IPS-18c (cell line): ENCODE results near the gene ERC2.
"Not testable (repeated sequence)": the region's sequence is repeated elsewhere in the genome, so short reads cannot be mapped to it uniquely, and the experiment has no call there.

Experiments used
- H3K4me3 ChIP-seq: 2 replicates; pipeline ENCODE4 v1.7.0; 2013; ENCODE audit warnings: low read depth, mild to moderate bottlenecking, low read length, moderate library complexity; ENCODE audit not compliant: insufficient read depth
- H3K9me3 ChIP-seq: one replicate; pipeline ENCODE4 v1.6.1; 2013; ENCODE audit warnings: mild to moderate bottlenecking, low read length, moderate library complexity; ENCODE audit not compliant: control insufficient read depth, insufficient read depth

Gene ERC2

DNA sequence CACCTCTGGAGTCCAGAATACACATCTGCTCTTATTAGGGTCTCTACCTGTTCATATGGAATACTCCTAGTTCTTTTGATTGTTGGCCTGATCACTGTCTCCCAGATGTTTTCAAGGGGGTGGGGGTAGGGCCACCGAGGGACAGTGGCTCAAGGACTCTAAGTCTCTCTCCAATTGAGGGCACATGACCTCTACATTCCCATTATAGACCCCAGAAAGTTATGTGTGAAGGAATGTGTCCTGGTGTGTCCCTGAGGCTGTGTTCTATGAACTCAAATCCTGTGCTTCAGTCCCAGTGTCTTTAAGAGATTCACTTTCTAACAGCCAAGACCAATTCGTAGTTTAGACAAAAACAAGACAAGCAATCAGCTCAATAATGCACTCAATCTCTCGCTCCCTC is 357.4 kb downstream of the ERC2 start:
- Histone ChIP-seq H3K9me3 (no peaks in the 10 kb centered on the region), H3K4me3 (no peak overlapping the region)

DNA sequence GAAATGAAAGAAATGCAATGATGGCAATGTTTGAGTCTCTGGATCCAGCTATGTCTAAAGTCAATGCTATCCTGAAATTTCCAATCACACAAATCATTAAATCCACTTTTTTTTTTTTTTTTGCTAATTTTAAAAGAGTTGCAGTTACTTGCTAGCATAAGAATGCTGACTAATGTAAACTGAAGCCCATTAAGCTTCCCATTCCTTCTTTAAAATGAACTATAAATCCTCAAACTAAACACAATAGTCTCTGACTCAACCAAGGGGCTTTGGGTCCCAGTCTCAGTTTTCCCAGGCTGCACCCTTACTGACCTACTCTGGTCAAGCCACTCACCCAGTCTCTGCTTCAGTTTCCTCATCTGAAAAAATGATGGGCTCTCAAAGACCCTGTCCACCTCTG is 361.1 kb downstream of the ERC2 start:
- Histone ChIP-seq H3K9me3 (no peaks in the 10 kb centered on the region), H3K4me3 (no peak overlapping the region)

DNA sequence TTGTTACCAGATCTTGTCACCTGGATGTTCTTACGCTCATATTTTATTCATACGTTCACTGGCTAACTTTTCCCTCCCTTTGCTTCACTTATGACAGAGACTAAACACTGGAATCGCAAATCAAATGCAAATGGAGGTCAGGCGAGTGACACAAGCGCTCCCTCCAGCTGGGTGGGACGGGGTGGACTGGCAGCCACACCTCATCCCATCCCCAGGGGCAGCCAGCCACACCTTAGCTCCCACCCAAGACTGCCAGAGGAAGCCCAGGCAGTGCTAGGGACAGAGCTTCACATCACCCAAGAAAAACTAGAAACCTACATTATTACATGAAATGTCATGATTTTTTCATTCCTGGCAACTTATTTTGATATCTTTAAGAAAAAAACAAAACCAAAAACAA is 366.2 kb downstream of the ERC2 start:
- Histone ChIP-seq H3K9me3 (no peaks in the 10 kb centered on the region), H3K4me3 (no peak overlapping the region)

DNA sequence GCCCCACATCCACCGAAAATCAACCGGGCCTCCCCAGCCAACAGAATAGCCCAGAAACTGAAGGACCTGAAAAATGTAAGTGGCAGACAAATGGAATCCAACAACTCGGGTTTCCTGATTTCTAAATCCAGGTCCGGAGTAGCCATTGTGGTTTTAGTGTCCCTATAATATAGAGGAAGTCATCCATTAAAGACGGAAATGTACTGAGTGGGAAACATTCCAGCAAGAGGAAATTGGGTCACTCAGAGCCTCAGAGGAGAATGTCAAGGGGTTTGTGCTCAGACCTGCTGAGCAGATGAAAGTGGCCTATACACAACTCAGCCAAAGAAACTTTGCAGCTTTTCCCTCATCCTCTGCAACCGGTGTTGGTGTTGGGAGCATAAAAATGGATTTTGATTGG is 366.7 kb downstream of the ERC2 start:
- Histone ChIP-seq H3K9me3 (no peaks in the 10 kb centered on the region), H3K4me3 (no peak overlapping the region)

DNA sequence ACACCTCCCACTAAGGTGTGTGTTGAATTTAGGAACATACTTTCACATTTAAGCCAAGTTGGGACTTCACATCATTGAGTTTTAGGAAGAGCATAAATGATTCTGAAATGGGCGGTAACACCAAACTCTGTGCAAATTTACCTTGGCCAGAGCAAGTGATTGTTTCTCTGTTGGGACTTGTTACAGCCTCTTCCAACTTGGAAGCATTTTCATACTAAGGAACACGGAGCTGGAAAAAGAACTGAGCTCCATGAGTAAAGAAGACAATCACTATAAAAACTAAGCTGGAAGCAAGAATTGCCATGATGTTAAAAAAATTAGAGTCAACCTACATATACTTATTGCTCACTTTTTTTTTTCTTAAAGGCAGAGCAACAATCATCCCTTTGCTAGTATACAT is 371.3 kb downstream of the ERC2 start:
- H3K4me3 ChIP-seq: no peak overlapping the region
- no peaks in the 10 kb centered on the region for H3K9me3 ChIP-seq

DNA sequence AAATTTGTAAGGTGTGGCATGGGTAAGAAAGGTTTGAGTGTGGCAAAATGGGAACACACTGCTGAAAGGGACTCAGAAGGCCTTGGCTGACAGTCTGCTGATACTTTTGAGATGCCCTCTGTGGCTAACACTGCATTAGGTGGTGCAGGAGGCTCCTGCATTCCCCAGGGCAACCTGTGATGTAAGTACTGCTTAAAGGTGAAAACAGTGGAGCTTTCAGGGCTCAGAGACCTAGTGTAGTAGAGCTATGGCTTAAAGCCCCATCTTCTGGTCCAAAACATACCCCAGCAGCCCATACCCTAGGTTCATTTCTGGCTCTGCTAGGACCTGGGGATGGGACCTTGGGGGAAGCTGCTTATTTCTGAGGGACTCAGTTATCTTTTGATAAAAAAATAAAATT is 374.1 kb downstream of the ERC2 start:
- Histone ChIP-seq H3K9me3 (no peaks in the 10 kb centered on the region), H3K4me3 (no peak overlapping the region)

DNA sequence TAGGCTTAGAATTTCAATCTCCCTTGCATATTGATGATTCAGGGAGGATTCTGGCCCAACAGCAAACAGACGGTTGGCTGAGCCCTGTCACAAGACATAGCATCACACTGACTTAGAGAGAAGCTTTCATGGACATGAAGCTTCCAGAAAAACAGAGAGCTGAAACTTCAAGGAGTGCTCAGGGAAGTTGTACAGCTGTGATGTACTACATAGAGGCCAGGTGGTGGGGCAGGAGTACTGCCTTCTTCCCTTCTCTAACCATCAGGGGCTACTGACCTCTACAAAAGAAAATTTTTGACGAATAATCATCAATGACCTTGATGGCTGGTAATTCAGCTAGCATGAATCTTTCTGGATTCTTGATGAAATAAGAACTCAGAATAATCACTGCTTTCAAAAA is 378.5 kb downstream of the ERC2 start:
- H3K9me3 ChIP-seq: no peaks in the 10 kb centered on the region
- no peak overlapping the region for H3K4me3 ChIP-seq

DNA sequence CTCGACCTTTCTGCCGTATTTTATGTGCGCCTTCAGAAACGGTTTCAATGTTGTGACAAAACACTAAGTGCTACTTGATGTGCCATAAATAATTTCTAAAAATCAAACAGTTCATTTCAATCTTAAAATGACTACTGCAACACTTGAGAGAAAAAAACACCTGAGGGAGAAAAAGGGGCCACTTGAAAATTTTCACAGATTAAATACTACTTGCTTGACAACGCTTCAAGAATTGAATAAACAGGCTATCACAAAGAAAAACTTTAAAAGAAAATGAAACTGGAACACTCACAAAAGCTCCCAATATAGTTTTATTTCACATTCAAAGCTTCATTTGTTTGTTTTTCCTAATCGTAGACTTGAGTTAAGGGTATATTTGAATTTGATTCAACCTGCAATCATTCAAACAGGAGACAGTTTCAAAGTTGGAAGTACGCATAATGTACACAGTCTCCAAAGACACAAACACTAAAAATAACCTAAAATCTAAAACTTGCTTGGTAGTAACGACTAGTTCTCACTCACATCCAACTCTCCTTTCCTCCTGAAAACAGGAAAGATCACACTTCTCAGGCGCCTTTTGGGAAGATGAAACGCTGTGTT is 380.7 kb downstream of the ERC2 start:
- Histone ChIP-seq H3K9me3 (no peaks in the 10 kb centered on the region), H3K4me3 (no peak overlapping the region)

DNA sequence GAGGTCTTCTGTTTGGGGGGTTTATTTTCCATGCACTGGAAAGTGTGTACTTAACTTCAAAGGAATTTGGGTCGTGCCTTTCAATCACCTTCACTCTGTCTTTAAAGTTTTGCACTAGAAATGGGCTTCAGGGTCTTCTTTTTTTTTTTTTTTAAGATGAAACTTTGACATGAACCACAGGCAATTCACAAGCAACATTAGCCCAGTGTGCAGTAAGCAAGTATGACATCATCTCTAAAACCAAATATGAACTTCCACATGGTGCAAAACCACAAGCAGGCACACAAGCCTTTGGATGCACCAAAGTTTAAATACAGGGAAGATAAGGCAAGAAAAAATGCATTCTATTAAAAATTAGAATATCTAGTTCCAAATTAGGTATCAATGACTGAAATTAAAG is 381.9 kb downstream of the ERC2 start:
- no peak overlapping the region for H3K4me3 ChIP-seq
- H3K9me3 ChIP-seq: no peaks in the 10 kb centered on the region

DNA sequence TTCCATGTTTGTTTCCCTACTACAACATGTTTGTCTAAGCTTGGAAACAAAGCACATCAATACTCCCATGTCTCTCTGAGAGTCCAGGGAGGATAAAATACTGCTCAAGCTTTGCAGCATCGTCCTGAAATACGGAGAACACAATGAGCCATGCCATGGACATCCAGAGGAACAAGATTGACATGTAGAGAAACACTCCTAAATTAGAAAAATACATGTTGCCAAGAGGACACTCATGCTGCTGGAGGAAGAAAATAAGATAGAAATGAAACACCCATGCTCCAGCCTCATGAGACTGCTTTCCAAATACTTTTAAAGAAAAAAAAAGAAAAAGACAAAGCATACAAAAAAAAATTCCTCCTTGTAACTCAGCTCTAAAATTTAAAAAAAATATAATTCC is 387.0 kb downstream of the ERC2 start:
- no peak overlapping the region for H3K4me3 ChIP-seq
- no peaks in the 10 kb centered on the region for H3K9me3 ChIP-seq

DNA sequence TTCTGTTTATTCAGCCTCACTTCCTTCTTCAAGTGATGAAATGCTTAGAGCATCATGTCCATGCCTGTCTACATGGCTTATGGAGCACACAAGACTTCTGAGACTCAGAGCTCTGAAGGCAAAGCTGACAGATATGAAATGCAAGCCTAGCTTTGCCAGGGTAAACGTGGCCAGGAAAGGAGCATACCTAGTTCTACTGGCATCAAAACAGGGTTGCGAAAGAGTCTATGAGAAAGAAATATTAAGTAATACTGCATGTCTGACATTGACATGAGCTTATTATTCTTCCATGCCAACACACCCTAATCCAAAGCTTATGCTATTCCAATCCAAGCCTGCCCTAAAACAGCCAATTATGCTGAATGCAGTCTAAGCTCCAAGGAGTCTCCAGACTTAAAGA is 391.5 kb downstream of the ERC2 start:
- no peak overlapping the region for H3K4me3 ChIP-seq
- no peaks in the 10 kb centered on the region for H3K9me3 ChIP-seq

DNA sequence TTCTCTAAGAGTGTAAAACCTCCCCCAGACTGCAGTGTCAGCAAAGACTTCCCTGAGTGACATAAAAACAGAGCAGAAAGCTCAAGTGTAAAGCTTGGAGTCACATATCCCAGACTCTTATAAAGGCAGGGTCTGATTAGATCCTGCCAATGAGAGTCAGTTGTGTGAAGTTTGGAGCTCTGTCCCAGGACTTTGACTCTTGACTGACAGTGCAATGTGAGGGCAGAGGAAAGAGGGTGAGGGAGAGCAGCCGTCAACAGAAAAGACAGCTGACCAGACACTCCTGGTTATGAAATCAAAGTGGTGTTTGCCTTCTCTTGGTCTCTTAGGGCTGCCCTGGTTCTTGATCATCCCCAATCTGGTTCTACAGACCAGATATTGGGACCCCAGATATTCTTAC is 393.2 kb downstream of the ERC2 start:
- H3K4me3 ChIP-seq: no peak overlapping the region
- H3K9me3 ChIP-seq: no peaks in the 10 kb centered on the region

DNA sequence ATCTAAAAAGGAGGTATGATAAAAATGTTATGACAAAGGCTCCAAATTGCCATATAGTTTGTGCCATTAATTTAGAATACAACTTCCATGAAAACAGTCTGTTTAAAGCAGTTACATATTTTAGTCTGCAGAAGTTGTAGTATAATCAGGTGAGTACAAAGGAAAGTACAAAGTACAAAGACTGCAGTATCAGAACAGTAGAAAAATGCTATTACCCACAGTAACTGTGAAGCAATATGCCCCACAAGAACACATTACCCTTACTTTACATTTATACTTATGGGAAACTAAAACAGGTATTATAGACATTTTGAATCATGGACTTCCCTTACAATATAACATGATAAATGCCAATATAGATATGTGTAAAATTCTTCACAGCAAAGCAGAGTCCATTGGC is 398.5 kb downstream of the ERC2 start:
- Histone ChIP-seq H3K4me3 (no peak overlapping the region), H3K9me3 (no peaks in the 10 kb centered on the region)

DNA sequence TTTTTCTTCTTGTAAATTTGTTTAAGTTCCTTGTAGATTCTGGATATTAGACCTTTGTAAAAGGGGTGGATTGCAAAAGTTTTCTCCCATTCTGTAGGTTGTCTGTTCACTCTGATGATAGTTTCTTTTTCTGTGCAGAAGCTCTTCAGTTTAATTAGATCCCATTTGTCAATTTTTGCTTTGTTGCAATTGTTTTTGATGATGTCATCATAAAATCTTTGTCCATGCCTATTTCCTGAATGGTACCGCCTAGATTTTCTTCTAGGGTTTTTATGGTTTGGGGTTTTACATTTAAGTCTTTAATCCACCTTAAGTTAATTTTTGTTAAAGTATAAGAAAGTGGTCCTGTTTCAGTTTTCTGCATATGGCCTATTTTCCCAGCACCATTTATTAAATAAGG is 401.9 kb downstream of the ERC2 start:
- not testable (repeated sequence) for H3K9me3 ChIP-seq, H3K4me3 ChIP-seq

DNA sequence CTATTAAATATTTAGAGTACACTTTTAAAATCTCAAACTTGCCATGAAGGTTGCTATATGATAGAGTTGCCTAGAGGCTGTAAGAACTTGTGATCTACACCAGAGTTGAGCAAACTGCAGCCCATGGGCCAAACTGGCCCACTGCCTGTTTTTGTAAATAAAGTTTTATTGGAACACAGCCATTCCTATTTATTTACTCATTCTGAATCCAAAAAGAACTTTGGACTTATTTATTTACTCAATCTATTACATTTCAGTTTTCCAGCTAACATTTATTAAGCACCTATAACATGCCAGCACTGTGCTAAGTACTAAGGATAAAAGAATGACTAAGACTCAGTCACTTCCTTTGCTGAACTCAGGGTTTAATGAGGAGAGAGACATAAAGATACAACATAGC is 403.6 kb downstream of the ERC2 start:
- Histone ChIP-seq H3K9me3 (no peaks in the 10 kb centered on the region), H3K4me3 (no peak overlapping the region)

DNA sequence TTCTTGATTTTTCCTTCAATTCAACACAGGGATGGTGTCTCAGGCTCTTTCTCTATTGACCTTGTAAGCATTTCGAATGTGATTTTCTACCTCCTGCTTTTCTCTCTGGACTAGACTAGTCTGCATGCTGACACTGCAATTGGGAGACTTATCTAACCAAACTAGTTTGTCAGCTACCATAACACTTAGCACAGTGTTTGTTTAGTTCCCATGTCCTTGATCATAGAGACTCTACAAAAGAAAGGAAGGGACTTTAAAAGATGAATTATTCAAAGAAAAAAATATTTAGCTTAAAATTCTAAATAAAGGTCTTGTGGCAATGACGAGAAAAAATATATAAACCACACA is 407.0 kb downstream of the ERC2 start:
- no peak overlapping the region for H3K4me3 ChIP-seq

DNA sequence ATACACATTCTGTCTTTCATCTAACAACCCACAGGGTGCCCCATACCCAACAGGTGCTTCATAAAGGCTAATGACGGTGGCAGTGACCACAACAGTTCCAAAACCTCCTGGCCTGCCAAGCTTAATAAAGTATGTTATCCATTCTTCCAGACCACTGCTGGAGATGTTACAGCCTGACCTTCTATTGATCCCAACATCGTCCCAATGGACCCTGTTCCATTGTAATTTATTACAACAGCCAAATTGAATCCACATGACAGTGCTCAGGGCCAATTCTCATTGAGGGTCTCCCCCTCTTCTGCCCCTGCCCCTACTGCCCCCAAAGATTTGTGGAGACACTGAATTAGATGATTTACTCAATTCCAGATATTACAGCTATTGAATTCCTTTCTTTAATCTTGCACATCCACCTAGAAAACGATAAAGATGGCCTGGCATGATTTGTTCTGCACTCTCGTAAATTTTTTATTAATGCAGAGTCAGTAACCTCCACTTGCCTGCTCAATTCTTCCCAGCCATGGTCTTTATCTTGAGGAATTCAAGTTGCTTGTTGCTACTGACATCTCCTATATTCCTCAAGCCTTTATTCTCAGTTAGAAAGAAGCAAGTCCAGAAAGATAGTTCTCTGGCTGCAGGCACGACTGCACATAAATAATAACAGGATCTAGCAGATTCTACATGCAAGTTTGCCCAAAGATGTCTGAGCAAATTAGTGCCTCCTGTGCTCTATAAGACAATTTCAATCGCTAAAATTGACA is 407.6 kb downstream of the ERC2 start:
- no peak overlapping the region for H3K4me3 ChIP-seq
- no peaks in the 10 kb centered on the region for H3K9me3 ChIP-seq

More for the DNA sequence above, 407.0 kb downstream of the ERC2 start:
- H3K9me3 ChIP-seq: no peaks in the 10 kb centered on the region

DNA sequence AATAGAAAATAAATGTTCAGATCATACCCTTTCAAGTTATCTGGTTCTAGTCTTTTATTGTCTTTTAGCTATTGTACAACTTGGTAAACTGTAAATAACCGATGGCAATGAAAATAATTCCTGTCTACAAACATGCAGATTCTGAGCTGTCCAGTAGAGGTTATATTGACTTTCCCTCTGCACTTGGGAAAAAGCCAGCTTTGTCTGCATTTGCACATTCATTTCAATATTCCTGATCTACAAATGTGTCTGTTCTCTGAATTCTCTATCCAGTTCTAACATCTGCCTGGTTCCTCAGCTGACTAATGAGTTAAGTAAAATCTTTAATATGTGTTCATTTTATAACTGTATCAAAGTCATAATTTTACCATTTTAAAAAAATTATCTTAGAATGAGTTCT is 408.5 kb downstream of the ERC2 start:
- Histone ChIP-seq H3K9me3 (no peaks in the 10 kb centered on the region), H3K4me3 (no peak overlapping the region)

DNA sequence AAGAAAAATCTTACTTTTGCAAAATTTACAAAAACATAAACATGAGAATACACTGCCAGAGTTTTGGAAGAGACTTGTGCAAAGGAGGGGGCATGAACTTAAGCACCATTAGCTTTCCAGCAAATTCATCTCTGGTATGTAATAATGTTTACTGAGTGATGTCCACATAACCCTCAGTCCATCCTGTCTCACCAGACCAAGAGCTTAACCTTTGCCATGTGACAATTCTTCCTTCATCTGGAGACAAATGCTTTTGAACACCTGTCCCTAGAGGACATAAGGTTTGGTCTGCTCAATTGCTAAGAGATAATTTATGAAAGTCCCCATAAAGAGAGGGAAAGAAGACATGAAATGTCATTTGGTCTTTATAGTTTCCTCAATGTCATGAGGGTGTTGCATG is 412.3 kb downstream of the ERC2 start:
- no peaks in the 10 kb centered on the region for H3K9me3 ChIP-seq
- no peak overlapping the region for H3K4me3 ChIP-seq
